Activated CD8-positive, alpha-beta memory T cell treated with anti-CD3 and anti-CD28 coated beads, Interleukin-2, amount 50 U/mL, for 24 hours (primary cell): Measurements from ENCODE around the gene EIF2S2.

Source experiments
- DNase-seq: peaks from one replicate; pipeline ENCODE4 v3.0.0-alpha.2; 2020; ENCODE audit errors: extremely low read depth

EIF2S2 gene

GRCh38 chr20:34062570-34063482 is 49.2 kb downstream of the EIF2S2 start:
- no peak for DNase-seq

- no peak for DNase-seq
Measured at GRCh38 chr20:34061695-34062094, 50.3 kb downstream of the EIF2S2 start.

GRCh38 chr20:34060970-34061369 is 51.1 kb downstream of the EIF2S2 start:
- DNase-seq: no peak

GRCh38 chr20:34058831-34059230 is 53.2 kb downstream of the EIF2S2 start:
- no peak for DNase-seq

GRCh38 chr20:34055290-34055689 is 56.8 kb downstream of the EIF2S2 start:
- no peak for DNase-seq

GRCh38 chr20:34052414-34052813 is 59.6 kb downstream of the EIF2S2 start:
- no peak for DNase-seq

GRCh38 chr20:34049897-34050695 is 61.9 kb downstream of the EIF2S2 start:
- no peak for DNase-seq

GRCh38 chr20:34049389-34049788 is 62.7 kb downstream of the EIF2S2 start:
- no peak for DNase-seq

GRCh38 chr20:34047917-34048316 is 64.1 kb downstream of the EIF2S2 start:
- no peak for DNase-seq

- no peak for DNase-seq
Measured at GRCh38 chr20:34047010-34047687, 64.9 kb downstream of the EIF2S2 start.

- no peak for DNase-seq
Measured at GRCh38 chr20:34045930-34046725, 65.9 kb downstream of the EIF2S2 start.

GRCh38 chr20:34045294-34045693 is 66.7 kb downstream of the EIF2S2 start:
- DNase-seq: no peak

GRCh38 chr20:34043025-34043424 is 69.0 kb downstream of the EIF2S2 start:
- DNase-seq: no peak

- DNase-seq: no peak
Measured at GRCh38 chr20:34042262-34042661, 69.8 kb downstream of the EIF2S2 start.

- DNase-seq: no peak
Measured at GRCh38 chr20:34041226-34041625, 70.8 kb downstream of the EIF2S2 start.

GRCh38 chr20:34040300-34040995 is 71.6 kb downstream of the EIF2S2 start:
- DNase-seq: no peak
